ENCODE results near the gene DNAJB13. TPM values are rescaled to one million over a fixed set of nuclear protein-coding genes. Genes with fewer than 3 reads are reported as not detected.

The DNAJB13 gene
- total RNA-seq, 4 donors from 2014 or later: 0.75 TPM; not detected in 3

GRCh38 chr11:73997120-73997770, 46.4 kb downstream of the DNAJB13 start:
- Histone ChIP-seq H3K4me3 (replicated peaks in 1 of 3) (no peak overlapping the region), H3K27ac (no peak overlapping the region), H3K36me3 (no peaks in the 10 kb centered on the region), H3K9me3 (no peaks in the 10 kb centered on the region), H3K4me1 (no peaks in the 10 kb centered on the region), H3K27me3 (no peaks in the 10 kb centered on the region)
- no peak for TF ChIP-seq CTCF (IDR thresholded peaks at IDR 0.05)
- no peak for TF ChIP-seq POLR2A (IDR thresholded peaks at IDR 0.05)
- 72 to 82% methylated on average over 6 of the region's 6 CpGs for WGBS, 2 donors
- DNase-seq: no peak
- intact Hi-C loops (cut with DNase I): no loop called here

GRCh38 chr11:73998846-73999575, 48.2 kb downstream of the DNAJB13 start:
- DNase-seq: no peak
- WGBS, 2 donors: 88 to 96% methylated on average over 13 of the region's 13 CpGs
- Histone ChIP-seq H3K27ac (no peak overlapping the region), H3K9me3 (no peaks in the 10 kb centered on the region), H3K4me3 (replicated peaks in 1 of 3) (no peak overlapping the region), H3K4me1 (no peaks in the 10 kb centered on the region), H3K27me3 (no peaks in the 10 kb centered on the region), H3K36me3 (peaks cover 7 to 8% of the 10 kb centered on the region in 2 donors)
- intact Hi-C loops (cut with DNase I): no loop called here
- TF ChIP-seq CTCF (IDR thresholded peaks at IDR 0.05): no peak
- no peak for TF ChIP-seq POLR2A (IDR thresholded peaks at IDR 0.05)

- peak; percentile 41 to 59 for DNase-seq
- H3K4me1 ChIP-seq: no peaks in the 10 kb centered on the region
- H3K27ac ChIP-seq: no peak overlapping the region
- H3K27me3 ChIP-seq: no peaks in the 10 kb centered on the region
- no peak overlapping the region for H3K4me3 ChIP-seq (replicated peaks in 1 of 3)
- TF ChIP-seq CTCF (IDR thresholded peaks at IDR 0.05) (no peak), POLR2A (IDR thresholded peaks at IDR 0.05) (no peak)
- intact Hi-C loops (cut with DNase I): no loop called here
- H3K9me3 ChIP-seq: no peaks in the 10 kb centered on the region
- H3K36me3 ChIP-seq: peaks cover 7 to 8% of the 10 kb centered on the region in 2 donors
- WGBS, 2 donors: 70 to 71% methylated on average over 8 of the region's 8 CpGs
Observed at GRCh38 chr11:73999581-74000306, 48.9 kb downstream of the DNAJB13 start.

- H3K9me3 ChIP-seq: no peaks in the 10 kb centered on the region
- H3K4me3 ChIP-seq (replicated peaks in 1 of 3): no peak overlapping the region
- peaks cover 0 to 4% of the 10 kb centered on the region in 2 donors for H3K4me1 ChIP-seq
- DNase-seq: no peak
- H3K27me3 ChIP-seq: no peaks in the 10 kb centered on the region
- intact Hi-C loops (cut with DNase I): no loop called here
- H3K27ac ChIP-seq: no peak overlapping the region
- WGBS, 2 donors: 89 to 92% methylated on average over 14 of the region's 14 CpGs
- peaks cover 7 to 8% of the 10 kb centered on the region in 2 donors for H3K36me3 ChIP-seq
- TF ChIP-seq POLR2A (IDR thresholded peaks at IDR 0.05): no peak
Observed at GRCh38 chr11:74000307-74001133, 49.7 kb downstream of the DNAJB13 start.

GRCh38 chr11:74001822-74002286, 51.0 kb downstream of the DNAJB13 start:
- Histone ChIP-seq H3K9me3 (no peaks in the 10 kb centered on the region), H3K4me3 (replicated peaks in 1 of 3) (no peak overlapping the region), H3K27ac (no peak overlapping the region), H3K4me1 (peaks cover 0 to 4% of the 10 kb centered on the region in 2 donors), H3K27me3 (no peaks in the 10 kb centered on the region), H3K36me3 (peaks cover 7 to 8% of the 10 kb centered on the region in 2 donors)
- intact Hi-C loops (cut with DNase I): no loop called here
- no peak for TF ChIP-seq POLR2A (IDR thresholded peaks at IDR 0.05)
- no peak for TF ChIP-seq CTCF (IDR thresholded peaks at IDR 0.05)
- no peak for DNase-seq
- 85 to 91% methylated on average over 6 to 7 of the region's 7 CpGs for WGBS, 2 donors

All from thyroid gland (tissue), 4 donors.